Gastroesophageal sphincter (tissue), 3 donors: ENCODE results near the gene SLC30A7.

Experiments
- POLR2AphosphoS5 ChIP-seq: sonication (generic); formaldehyde crosslinking; IDR thresholded peaks from one replicate; pipeline ENCODE4 v1.6.1; 2017; ENCODE audit warnings: antibody characterized with exemption
- TF ChIP-seq, protein P1 (sequence below), 4 experiments: fragments of 200-600 bp in 2 of 4; fragments of 450-650 bp in 2 of 4; sonication (generic) in 1 of 4; IDR thresholded peaks; one replicate each; pipeline ENCODE4 v1.5.1; 2017 to 2019; ENCODE audit warnings: antibody characterized with exemption in 4 of 4, mild to moderate bottlenecking in 2 of 4, moderate library complexity in 2 of 4

DNA sequence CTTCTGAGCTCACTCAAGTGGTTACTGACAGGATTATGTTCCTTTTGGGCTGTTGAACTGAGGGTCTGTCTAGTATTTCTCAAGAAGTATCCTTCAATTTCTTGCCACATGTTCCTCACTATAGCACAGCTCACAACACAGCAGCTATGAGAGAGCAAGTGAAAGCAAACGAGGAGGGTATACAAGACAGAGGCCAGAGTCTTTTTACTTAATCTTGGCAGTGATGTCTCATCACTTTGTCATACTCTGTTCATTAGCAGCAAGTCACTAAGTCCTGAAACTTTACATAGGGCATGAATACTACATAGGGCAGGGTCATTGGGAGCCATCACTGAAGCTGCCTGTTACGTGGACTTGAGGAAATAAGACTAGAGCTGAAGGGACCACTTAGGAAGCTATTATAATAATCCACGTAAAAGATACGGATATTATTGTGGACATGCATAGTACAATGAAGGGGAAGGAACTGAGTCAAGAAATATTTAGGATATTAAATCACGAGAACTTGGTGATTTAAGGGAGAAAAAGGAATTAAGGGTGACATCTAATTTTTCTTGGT lies 63.7 kb downstream of the SLC30A7 start:
- TF ChIP-seq, protein P1, sequence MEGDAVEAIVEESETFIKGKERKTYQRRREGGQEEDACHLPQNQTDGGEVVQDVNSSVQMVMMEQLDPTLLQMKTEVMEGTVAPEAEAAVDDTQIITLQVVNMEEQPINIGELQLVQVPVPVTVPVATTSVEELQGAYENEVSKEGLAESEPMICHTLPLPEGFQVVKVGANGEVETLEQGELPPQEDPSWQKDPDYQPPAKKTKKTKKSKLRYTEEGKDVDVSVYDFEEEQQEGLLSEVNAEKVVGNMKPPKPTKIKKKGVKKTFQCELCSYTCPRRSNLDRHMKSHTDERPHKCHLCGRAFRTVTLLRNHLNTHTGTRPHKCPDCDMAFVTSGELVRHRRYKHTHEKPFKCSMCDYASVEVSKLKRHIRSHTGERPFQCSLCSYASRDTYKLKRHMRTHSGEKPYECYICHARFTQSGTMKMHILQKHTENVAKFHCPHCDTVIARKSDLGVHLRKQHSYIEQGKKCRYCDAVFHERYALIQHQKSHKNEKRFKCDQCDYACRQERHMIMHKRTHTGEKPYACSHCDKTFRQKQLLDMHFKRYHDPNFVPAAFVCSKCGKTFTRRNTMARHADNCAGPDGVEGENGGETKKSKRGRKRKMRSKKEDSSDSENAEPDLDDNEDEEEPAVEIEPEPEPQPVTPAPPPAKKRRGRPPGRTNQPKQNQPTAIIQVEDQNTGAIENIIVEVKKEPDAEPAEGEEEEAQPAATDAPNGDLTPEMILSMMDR (IDR thresholded peaks at IDR 0.05), result no peak
- TF ChIP-seq POLR2AphosphoS5, result no peak
